KMS-11 (cell line): Measurements from ENCODE around the gene DDX43.
"Not testable (repeated sequence)": the region's sequence is repeated elsewhere in the genome, so short reads cannot be mapped to it uniquely, and the experiment has no call there.

Experiments
- H2AFZ ChIP-seq: fragments of 200-600 bp; sonication (generic); 2 replicates; pipeline ENCODE4 v1.6.1; 2016; ENCODE audit warnings: antibody characterized with exemption, mixed run types, low read depth
- H3K27ac ChIP-seq: fragments of 200-600 bp; sonication (generic); 2 replicates; pipeline ENCODE4 v1.6.1; 2016; ENCODE audit warnings: mild to moderate bottlenecking, mixed run types
- H3K27me3 ChIP-seq: fragments of 200-600 bp; sonication (generic); 2 replicates; pipeline ENCODE4 v1.6.1; 2017; ENCODE audit warnings: mild to moderate bottlenecking, low read depth, mixed run types, moderate library complexity; ENCODE audit not compliant: insufficient read depth
- H3K36me3 ChIP-seq: fragments of 200-600 bp; sonication (generic); 2 replicates; pipeline ENCODE4 v1.6.1; 2017; ENCODE audit warnings: mild to moderate bottlenecking, mixed run types; ENCODE audit not compliant: insufficient read depth
- H3K4me1 ChIP-seq: fragments of 200-600 bp; sonication (generic); 2 replicates; pipeline ENCODE4 v1.6.1; 2016; ENCODE audit warnings: mild to moderate bottlenecking, low read depth, mixed run types; ENCODE audit not compliant: poor library complexity, severe bottlenecking
- H3K4me2 ChIP-seq: fragments of 200-600 bp; sonication (generic); 2 replicates; pipeline ENCODE4 v1.7.0; 2016; ENCODE audit warnings: mild to moderate bottlenecking, mixed run types
- H3K4me3 ChIP-seq: fragments of 200-600 bp; sonication (generic); IDR thresholded peaks from 2 replicates; pipeline ENCODE4 v1.6.1; 2017; ENCODE audit warnings: low read depth, low read length, mixed read lengths; ENCODE audit not compliant: insufficient read depth
- H3K79me2 ChIP-seq: fragments of 200-600 bp; sonication (generic); 2 replicates; pipeline ENCODE4 v1.6.1; 2016; ENCODE audit warnings: low read depth, mixed run types; ENCODE audit not compliant: insufficient read depth
- H3K9ac ChIP-seq: fragments of 200-600 bp; sonication (generic); 2 replicates; pipeline ENCODE4 v1.6.1; 2016; ENCODE audit warnings: mild to moderate bottlenecking, mixed run types
- H4K20me1 ChIP-seq: fragments of 200-600 bp; sonication (generic); 2 replicates; pipeline ENCODE4 v1.6.1; 2016; ENCODE audit warnings: mild to moderate bottlenecking, mixed run types; ENCODE audit not compliant: insufficient read depth
- CTCF ChIP-seq: fragments of 200-600 bp; sonication (generic); conservative IDR thresholded peaks from 2 replicates; pipeline ENCODE4 v1.6.1; 2017; ENCODE audit warnings: low read depth, mild to moderate bottlenecking, antibody characterized with exemption, low read length, moderate library complexity, mixed read lengths

The DDX43 gene

GRCh38 chr6:73389854-73390253 is 4.8 kb upstream of the DDX43 start:
- peak overlapping the region; percentile 83 for H3K4me2 ChIP-seq
- 0 out of 2 replicates have a peak overlapping the region, but pooled peaks have one; percentile 62 for H2AFZ ChIP-seq
- H3K4me3 ChIP-seq: no peak overlapping the region
- no peaks in the 10 kb centered on the region for H3K79me2 ChIP-seq
- TF ChIP-seq CTCF: no peak
- H4K20me1 ChIP-seq: no peaks in the 10 kb centered on the region
- H3K4me1 ChIP-seq: peaks cover 33% of the 10 kb centered on the region
- no peaks in the 10 kb centered on the region for H3K27me3 ChIP-seq
- no peaks in the 10 kb centered on the region for H3K36me3 ChIP-seq
- H3K27ac ChIP-seq: peak overlapping the region; percentile 65
- H3K9ac ChIP-seq: peak overlapping the region; percentile 67; the same call in 1 of the 2 replicates

GRCh38 chr6:73391675-73392074 is 3.0 kb upstream of the DDX43 start:
- H3K4me1 ChIP-seq: peaks cover 33% of the 10 kb centered on the region
- H3K36me3 ChIP-seq: no peaks in the 10 kb centered on the region
- H3K27me3 ChIP-seq: no peaks in the 10 kb centered on the region
- peak overlapping the region; percentile 0; the same call in 1 of the 2 replicates for H3K4me2 ChIP-seq
- no peak overlapping the region for H3K27ac ChIP-seq
- TF ChIP-seq CTCF: no peak
- H3K79me2 ChIP-seq: no peaks in the 10 kb centered on the region
- H4K20me1 ChIP-seq: no peaks in the 10 kb centered on the region
- H2AFZ ChIP-seq: no peak overlapping the region
- no peak overlapping the region for H3K4me3 ChIP-seq
- no peak overlapping the region for H3K9ac ChIP-seq

GRCh38 chr6:73392188-73392587 is 2.4 kb upstream of the DDX43 start:
- H3K36me3 ChIP-seq, H2AFZ ChIP-seq, H3K27ac ChIP-seq, H3K27me3 ChIP-seq, H3K79me2 ChIP-seq, H4K20me1 ChIP-seq, H3K4me3 ChIP-seq, H3K9ac ChIP-seq: not testable (repeated sequence)
- H3K4me2 ChIP-seq: peak overlapping the region; percentile 0; the same call in 1 of the 2 replicates
- H3K4me1 ChIP-seq: peaks cover 33% of the 10 kb centered on the region

GRCh38 chr6:73393278-73393677 is 1.4 kb upstream of the DDX43 start:
- no peak for TF ChIP-seq CTCF
- H2AFZ ChIP-seq: no peak overlapping the region
- no peak overlapping the region for H3K4me2 ChIP-seq
- H3K36me3 ChIP-seq: no peaks in the 10 kb centered on the region
- H3K4me3 ChIP-seq: no peak overlapping the region
- H3K27me3 ChIP-seq: no peaks in the 10 kb centered on the region
- no peak overlapping the region for H3K9ac ChIP-seq
- H4K20me1 ChIP-seq: no peaks in the 10 kb centered on the region
- H3K4me1 ChIP-seq: peaks cover 28% of the 10 kb centered on the region
- no peaks in the 10 kb centered on the region for H3K79me2 ChIP-seq
- H3K27ac ChIP-seq: no peak overlapping the region

- Histone ChIP-seq H3K4me2 (no peak overlapping the region), H3K4me1 (peaks cover 25% of the 10 kb centered on the region), H3K36me3 (no peaks in the 10 kb centered on the region), H4K20me1 (no peaks in the 10 kb centered on the region), H3K9ac (no peak overlapping the region), H3K79me2 (no peaks in the 10 kb centered on the region), H3K27me3 (no peaks in the 10 kb centered on the region), H2AFZ (no peak overlapping the region), H3K4me3 (no peak overlapping the region), H3K27ac (no peak overlapping the region)
- TF ChIP-seq CTCF: no peak
These were observed 1.2 kb downstream of the DDX43 start for GRCh38 chr6:73395875-73396274.
